Neutrophil (primary cell): ENCODE results near the gene CST3.

Experiments used
- H3K27ac ChIP-seq: fragments of 200-600 bp; sonication (generic); 2 replicates; pipeline ENCODE4 v1.5.1; 2016; ENCODE audit warnings: mild to moderate bottlenecking, moderate library complexity
- H3K27me3 ChIP-seq: fragments of 200-600 bp; sonication (generic); 2 replicates; pipeline ENCODE4 v1.6.0; 2016; ENCODE audit warnings: mild to moderate bottlenecking
- H3K36me3 ChIP-seq: fragments of 200-600 bp; sonication (generic); 2 replicates; pipeline ENCODE4 v1.5.1; 2017
- H3K4me1 ChIP-seq, 2 experiments: fragments of 200-600 bp in 1 of 2; sonication (generic) in 1 of 2; 1 replicate in 1 of 2; 2 replicates in 1 of 2; pipeline versions ENCODE4 v1.5.1 to v1.6.1; 2013 to 2016; ENCODE audit warnings: low read depth in 1 of 2, low read length in 1 of 2, mild to moderate bottlenecking in 1 of 2, moderate library complexity in 1 of 2; ENCODE audit not compliant: control insufficient read depth in 1 of 2, insufficient read depth in 1 of 2
- H3K4me3 ChIP-seq, 2 experiments: fragments of 200-600 bp in 1 of 2; sonication (generic) in 1 of 2; 1 replicate in 1 of 2; 2 replicates in 1 of 2; pipeline ENCODE4 v1.5.1; 2013 to 2016; ENCODE audit warnings: low read depth in 1 of 2, low read length in 1 of 2, mild to moderate bottlenecking in 1 of 2, moderate library complexity in 1 of 2
- H3K9me3 ChIP-seq: fragments of 200-600 bp; sonication (generic); 2 replicates; pipeline ENCODE4 v1.5.1; 2016
- CTCF ChIP-seq: fragments of 200-600 bp; sonication (generic); IDR thresholded peaks from 2 replicates; pipeline ENCODE4 v1.5.1; 2016; ENCODE audit warnings: antibody characterized with exemption

CST3 gene

GRCh38 chr20:23640671-23641667 is 3.2 kb upstream of the CST3 start:
- Histone ChIP-seq H3K9me3 (no peaks in the 10 kb centered on the region), H3K4me3 (no peak overlapping the region), H3K27me3 (peaks cover 46% of the 10 kb centered on the region), H3K4me1 (peaks cover 4 to 18% of the 10 kb centered on the region in 2 experiments), H3K27ac (no peak overlapping the region), H3K36me3 (no peaks in the 10 kb centered on the region)
- TF ChIP-seq CTCF = no peak

GRCh38 chr20:23640018-23640601 is 2.4 kb upstream of the CST3 start:
- no peak for TF ChIP-seq CTCF
- peaks cover 4 to 19% of the 10 kb centered on the region in 2 experiments for H3K4me1 ChIP-seq
- H3K9me3 ChIP-seq = no peaks in the 10 kb centered on the region
- no peaks in the 10 kb centered on the region for H3K36me3 ChIP-seq
- no peak overlapping the region for H3K27ac ChIP-seq
- H3K27me3 ChIP-seq = peaks cover 52% of the 10 kb centered on the region
- no peak overlapping the region for H3K4me3 ChIP-seq

- Histone ChIP-seq H3K27me3 (peaks cover 52% of the 10 kb centered on the region), H3K4me1 (peaks cover 4 to 19% of the 10 kb centered on the region in 2 experiments), H3K9me3 (no peaks in the 10 kb centered on the region), H3K36me3 (no peaks in the 10 kb centered on the region), H3K4me3 (no peak overlapping the region), H3K27ac (no peak overlapping the region)
- no peak for TF ChIP-seq CTCF
These were observed 1.8 kb upstream of the CST3 start for GRCh38 chr20:23639490-23639958.

GRCh38 chr20:23638309-23638708 is 554 bp upstream of the CST3 start:
- peak overlapping the region in 1 of 2 experiments; percentile 74 for H3K4me3 ChIP-seq

GRCh38 chr20:23636908-23637281 is 860 bp downstream of the CST3 start:
- H3K4me1 ChIP-seq = peaks cover 4 to 16% of the 10 kb centered on the region in 2 experiments
- H3K9me3 ChIP-seq = no peaks in the 10 kb centered on the region
- TF ChIP-seq CTCF = no peak
- peak overlapping the region; percentile 55 to 74 for H3K4me3 ChIP-seq
- peaks cover 41% of the 10 kb centered on the region for H3K27me3 ChIP-seq
- H3K27ac ChIP-seq = no peak overlapping the region
- peaks cover 19% of the 10 kb centered on the region for H3K36me3 ChIP-seq

More at GRCh38 chr20:23638309-23638708, 554 bp upstream of the CST3 start:
- H3K4me1 ChIP-seq = peaks cover 4 to 16% of the 10 kb centered on the region in 2 experiments
- no peaks in the 10 kb centered on the region for H3K9me3 ChIP-seq
- H3K27ac ChIP-seq = no peak overlapping the region
- no peak for TF ChIP-seq CTCF
- H3K36me3 ChIP-seq = peaks cover 8% of the 10 kb centered on the region
- peaks cover 46% of the 10 kb centered on the region for H3K27me3 ChIP-seq
